SU-DHL-6 (cell line): ENCODE results near the gene MEIS1.

Experiments
- EZH2phosphoT487 ChIP-seq: fragments of 200-600 bp; sonication (generic), shearing (Covaris generic); conservative IDR thresholded peaks from 2 replicates; pipeline ENCODE4 v1.6.1; 2018; ENCODE audit warnings: mild to moderate bottlenecking, antibody characterized with exemption, low read length, moderate library complexity, mixed read lengths
- TF ChIP-seq, protein P1 (sequence below): fragments of 200-600 bp; sonication (generic); IDR thresholded peaks from one replicate; pipeline ENCODE4 v1.5.1; 2017; ENCODE audit warnings: antibody characterized with exemption, mild to moderate bottlenecking, low read length, moderate library complexity; ENCODE audit not compliant: insufficient read depth, poor library complexity, severe bottlenecking

DNA sequence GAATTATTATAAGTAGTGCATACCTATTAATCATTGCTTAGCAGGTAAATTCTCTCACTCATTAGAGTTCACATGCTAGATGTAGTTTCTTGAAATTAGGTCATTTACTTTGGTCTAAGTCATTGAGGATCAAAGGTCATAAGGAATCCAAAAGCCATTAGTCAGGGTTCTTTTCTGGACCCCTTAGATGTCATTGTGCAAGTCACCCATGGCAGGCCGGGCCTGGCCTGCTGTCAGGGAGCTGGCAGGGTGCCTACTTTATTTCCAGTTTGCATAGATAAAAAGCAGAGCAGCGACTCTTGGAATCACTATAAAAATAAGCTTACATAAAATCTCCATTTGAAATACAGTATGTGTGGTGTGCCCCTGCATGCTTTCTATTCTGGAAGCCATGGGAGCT is 91.3 kb downstream of the MEIS1 start:
- TF ChIP-seq, protein P1, sequence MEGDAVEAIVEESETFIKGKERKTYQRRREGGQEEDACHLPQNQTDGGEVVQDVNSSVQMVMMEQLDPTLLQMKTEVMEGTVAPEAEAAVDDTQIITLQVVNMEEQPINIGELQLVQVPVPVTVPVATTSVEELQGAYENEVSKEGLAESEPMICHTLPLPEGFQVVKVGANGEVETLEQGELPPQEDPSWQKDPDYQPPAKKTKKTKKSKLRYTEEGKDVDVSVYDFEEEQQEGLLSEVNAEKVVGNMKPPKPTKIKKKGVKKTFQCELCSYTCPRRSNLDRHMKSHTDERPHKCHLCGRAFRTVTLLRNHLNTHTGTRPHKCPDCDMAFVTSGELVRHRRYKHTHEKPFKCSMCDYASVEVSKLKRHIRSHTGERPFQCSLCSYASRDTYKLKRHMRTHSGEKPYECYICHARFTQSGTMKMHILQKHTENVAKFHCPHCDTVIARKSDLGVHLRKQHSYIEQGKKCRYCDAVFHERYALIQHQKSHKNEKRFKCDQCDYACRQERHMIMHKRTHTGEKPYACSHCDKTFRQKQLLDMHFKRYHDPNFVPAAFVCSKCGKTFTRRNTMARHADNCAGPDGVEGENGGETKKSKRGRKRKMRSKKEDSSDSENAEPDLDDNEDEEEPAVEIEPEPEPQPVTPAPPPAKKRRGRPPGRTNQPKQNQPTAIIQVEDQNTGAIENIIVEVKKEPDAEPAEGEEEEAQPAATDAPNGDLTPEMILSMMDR, result no peak
- TF ChIP-seq EZH2phosphoT487, result no peak
